GM23338 (cell line): Measurements from ENCODE around the gene STK32C. TPM values are rescaled to one million over a fixed set of nuclear protein-coding genes. Genes with fewer than 3 reads are reported as not detected.

ENCODE experiments used
- polyA plus RNA-seq: library from polyadenylated mRNA; unstranded; fragments of >200 nt; fragmentation: Nextera tagmentation; extraction: Ambion mirVana; gene quantifications from 2 replicates; pipeline ENCODE4 v1.2.1, GENCODE V29; 2016
- total RNA-seq: library from RNA; depleted of rRNA; stranded (reverse); fragments of >200 nt; shearing (Covaris generic); gene quantifications from 2 replicates; pipeline ENCODE4 v1.2.3, GENCODE V29; 2014; rRNA removed

STK32C gene
- total and polyA plus RNA-seq, 2 experiments from 2014 or later: 10.2 to 20.5 TPM

Other genes starting within 250 kb of the STK32C start
- 0.47 and 1.2 TPM in 2 replicates for gene JAKMIP3, start 242.0 kb downstream of the STK32C start, total RNA-seq
- gene JAKMIP3, start 242.0 kb downstream of the STK32C start, polyA plus RNA-seq: 0.70 and 0.87 TPM in 2 replicates
- 23.9 and 24.6 TPM in 2 replicates for gene DPYSL4, start 121.0 kb downstream of the STK32C start, total RNA-seq
- gene DPYSL4, start 121.0 kb downstream of the STK32C start, polyA plus RNA-seq: 9.7 and 10.6 TPM in 2 replicates
- gene LRRC27, start 24.2 kb upstream of the STK32C start, total RNA-seq: 3.1 and 3.5 TPM in 2 replicates
- gene LRRC27, start 24.2 kb upstream of the STK32C start, polyA plus RNA-seq: 2.2 and 2.9 TPM in 2 replicates
- gene PWWP2B, start 89.2 kb upstream of the STK32C start, total RNA-seq: 8.6 and 12.8 TPM in 2 replicates
- 2.2 and 2.3 TPM in 2 replicates for gene PWWP2B, start 89.2 kb upstream of the STK32C start, polyA plus RNA-seq
- gene INPP5A, start 229.8 kb upstream of the STK32C start, total RNA-seq: 40.6 and 42.5 TPM in 2 replicates
- 5.6 and 5.9 TPM in 2 replicates for gene INPP5A, start 229.8 kb upstream of the STK32C start, polyA plus RNA-seq